HG03045 (cell line): ENCODE measurements around the gene SAMD11.
"Not testable (repeated sequence)": the region's sequence is repeated elsewhere in the genome, so short reads cannot be mapped to it uniquely, and the experiment has no call there.

Experiments
- ATAC-seq: cut with Tn5 transposase; IDR thresholded peaks from one replicate; pipeline ENCODE4 v1.9.1; 2021; ENCODE audit warnings: mild to moderate bottlenecking, moderate library complexity; ENCODE audit not compliant: unreplicated experiment

SAMD11 gene

DNA sequence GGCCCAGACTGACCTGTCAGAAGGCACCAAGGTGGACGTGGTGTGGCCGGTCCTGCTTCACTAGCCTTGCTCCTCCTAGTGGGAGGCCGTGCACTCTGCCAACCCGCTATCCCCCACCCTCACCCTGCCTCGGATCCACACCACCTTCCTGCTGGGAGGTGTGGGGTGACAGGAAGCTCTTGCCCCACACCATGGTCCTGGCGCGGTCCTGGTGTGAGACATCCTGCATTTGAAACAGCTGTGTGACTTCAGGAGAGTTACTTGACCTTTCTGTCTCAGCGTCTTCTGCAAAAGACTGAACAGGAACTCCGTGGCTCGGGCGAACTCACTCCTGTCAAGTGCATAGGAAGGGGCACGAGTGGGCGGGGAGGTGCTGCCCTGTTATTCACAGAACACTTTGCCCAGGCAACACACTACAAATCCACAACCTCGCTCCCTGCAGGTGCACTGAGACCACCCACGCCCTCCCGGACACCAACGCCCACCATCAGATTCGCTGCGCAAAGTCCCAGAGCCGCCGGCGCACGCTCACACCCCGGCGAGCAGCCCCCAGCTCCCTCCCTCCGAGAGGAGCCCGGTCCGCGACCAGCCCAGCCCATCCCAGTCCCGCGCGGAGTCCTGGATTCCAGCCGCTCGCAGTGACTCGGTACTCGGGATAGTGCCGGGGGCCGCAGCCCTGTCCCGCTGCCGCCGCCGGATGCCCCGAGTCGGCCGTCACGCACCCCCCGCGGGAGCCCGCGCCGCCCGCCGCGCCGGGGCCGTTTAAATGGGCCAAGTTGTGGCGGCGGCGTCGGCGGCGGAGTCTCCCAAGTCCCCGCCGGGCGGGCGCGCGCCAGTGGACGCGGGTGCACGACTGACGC is at the start of gene SAMD11:
Gene SAMD11, plus strand, starts transcription at position 793 of the 860 bp plus-strand sequence. CDS start 509 bp downstream, outside the sequence.
- ATAC-seq: no peak

- ATAC-seq: not testable (repeated sequence)
These were observed 47.1 kb upstream of the SAMD11 start for GRCh38 chr1:876428-877208.

GRCh38 chr1:877209-877986 is 46.3 kb upstream of the SAMD11 start:
- not testable (repeated sequence) for ATAC-seq

DNA sequence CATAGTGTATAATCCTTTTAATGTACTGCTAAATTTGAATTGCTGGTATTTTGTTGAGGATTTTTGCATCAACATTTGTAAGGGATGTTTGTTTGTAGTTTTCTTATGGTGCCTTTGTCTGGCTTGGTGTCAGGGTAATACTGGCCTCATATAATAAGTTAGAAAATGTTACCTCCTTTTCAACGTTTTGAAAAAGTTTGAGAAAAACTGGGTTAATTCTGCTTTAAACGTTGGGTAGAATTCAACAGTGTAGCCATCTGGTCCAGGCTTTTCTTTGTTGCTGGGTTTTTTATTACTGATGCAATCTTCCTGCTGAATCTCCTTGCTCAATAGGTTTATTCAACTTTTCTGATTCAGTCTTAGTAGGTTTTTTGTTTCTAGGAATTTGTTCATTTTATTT is 43.2 kb upstream of the SAMD11 start:
- not testable (repeated sequence) for ATAC-seq

DNA sequence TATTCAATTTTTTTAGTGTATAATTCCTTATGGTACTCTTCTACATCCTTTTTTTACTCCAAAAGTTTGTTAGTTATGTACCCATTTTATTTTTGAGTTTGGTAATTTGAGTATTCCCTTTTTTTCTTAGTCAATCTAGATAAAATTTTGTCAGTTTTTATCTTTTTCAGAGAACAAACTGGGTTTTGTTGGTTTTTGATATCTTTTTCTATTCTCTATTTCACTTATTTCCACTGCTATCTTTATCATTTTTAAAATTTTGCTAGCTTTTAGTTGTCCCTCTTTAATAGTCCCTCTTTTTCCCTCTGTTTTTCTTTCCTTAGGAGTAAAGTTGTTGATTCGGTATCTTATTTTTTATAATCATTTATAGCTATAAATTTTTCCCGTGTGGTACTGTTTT is 42.8 kb upstream of the SAMD11 start:
- ATAC-seq: not testable (repeated sequence)

DNA sequence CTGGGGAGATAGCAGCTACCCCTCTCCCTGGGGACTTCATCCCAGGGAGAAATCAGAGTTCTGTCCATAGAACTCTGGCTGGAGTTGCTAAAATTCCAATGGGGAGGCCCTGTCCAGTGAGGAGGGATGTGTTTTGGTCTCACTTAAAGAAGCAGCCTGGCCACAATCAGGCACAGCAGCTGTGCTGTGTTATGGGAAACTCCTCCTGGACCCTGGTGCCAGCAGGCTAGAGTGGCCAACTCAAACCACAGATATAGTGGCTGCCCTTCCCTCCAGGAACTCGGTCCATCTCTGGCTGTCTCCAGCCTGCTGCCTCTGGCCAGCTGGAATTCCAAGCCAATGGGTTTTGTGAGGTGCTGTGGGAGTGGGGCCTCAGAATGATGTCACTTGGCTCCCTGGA is 37.4 kb upstream of the SAMD11 start:
- ATAC-seq: no peak

- ATAC-seq: no peak
These were observed 37.0 kb upstream of the SAMD11 start for GRCh38 chr1:886760-887159.

DNA sequence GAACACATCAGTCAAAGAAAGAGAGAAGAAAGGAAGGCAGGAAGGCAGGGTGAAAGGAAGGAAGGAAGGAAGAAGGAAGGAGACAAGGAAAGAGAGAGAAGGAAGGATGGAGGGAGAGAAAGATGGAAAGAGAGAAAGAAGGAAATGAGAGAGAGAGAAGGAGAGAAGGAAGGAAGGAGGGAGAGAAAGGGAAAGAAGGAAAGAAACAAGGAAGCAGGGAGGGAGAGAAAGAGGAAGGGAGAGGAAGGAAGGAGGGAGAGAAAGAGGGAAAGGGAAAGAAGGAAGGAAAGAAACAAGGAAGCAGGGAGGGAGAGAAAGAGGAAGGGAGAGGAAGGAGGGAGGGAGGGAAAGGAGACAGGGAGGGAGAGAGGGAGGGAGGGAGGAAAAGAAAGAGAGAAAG is 35.4 kb upstream of the SAMD11 start:
- ATAC-seq: no peak

GRCh38 chr1:889774-890173 is 33.9 kb upstream of the SAMD11 start:
- not testable (repeated sequence) for ATAC-seq

DNA sequence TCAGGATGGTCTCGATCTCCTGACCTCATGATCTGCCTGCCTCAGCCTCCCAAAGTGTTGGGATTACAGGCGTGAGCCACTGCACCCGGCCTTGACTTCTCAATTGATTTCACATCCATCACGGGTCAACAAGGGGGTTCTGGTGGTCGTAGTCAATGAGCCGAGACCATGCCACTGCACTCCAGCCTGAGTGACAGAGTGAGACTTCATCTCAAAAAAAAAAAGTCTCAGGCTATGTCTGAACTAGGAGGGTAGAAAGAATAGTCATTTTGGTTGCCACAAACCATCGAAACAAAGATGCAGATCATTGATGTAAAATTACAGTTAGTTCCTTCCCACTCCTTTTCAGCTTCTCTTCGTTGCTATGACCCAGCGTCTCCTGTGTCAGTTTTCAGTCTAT is 33.5 kb upstream of the SAMD11 start:
- ATAC-seq: not testable (repeated sequence)

GRCh38 chr1:890661-891060 is 33.1 kb upstream of the SAMD11 start:
- ATAC-seq: no peak

DNA sequence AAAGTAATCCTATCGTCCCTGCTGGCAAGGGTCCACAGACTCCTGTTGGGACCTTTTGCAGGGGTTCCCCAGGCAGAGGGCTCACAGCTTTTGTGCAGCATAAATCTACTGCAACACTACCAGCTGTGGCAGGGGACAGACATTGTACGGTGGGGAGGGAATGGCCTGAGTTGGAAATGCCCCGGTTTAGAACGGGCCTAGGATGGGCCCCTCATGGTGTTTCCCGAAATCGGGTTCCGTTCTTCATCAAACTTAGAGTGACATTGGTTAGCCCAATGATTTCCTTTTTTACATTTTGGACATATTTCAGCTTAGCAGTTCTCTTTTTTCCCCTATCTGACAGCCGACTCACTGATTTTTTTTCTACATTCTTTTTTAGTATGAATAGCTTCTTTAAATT is 26.5 kb upstream of the SAMD11 start:
- no peak for ATAC-seq

DNA sequence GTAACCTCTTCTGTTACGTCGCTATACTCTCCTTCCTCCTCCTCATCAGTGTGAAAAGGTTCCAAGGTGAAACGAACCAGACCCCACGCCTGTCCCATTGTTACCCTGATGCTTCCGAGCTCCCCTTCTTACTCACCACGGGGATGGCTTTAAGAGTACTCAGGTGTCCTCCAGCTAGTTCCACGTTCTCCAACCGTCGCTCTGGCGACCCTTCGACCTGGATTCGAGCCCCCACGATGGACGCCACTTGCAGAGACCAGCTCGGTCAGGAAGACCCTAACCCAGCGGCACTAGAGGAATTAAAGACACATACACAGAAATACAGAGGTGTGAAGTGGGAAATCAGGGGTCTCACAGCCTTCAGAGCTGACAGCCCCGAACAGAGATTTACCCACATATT is 25.8 kb upstream of the SAMD11 start:
- not testable (repeated sequence) for ATAC-seq

DNA sequence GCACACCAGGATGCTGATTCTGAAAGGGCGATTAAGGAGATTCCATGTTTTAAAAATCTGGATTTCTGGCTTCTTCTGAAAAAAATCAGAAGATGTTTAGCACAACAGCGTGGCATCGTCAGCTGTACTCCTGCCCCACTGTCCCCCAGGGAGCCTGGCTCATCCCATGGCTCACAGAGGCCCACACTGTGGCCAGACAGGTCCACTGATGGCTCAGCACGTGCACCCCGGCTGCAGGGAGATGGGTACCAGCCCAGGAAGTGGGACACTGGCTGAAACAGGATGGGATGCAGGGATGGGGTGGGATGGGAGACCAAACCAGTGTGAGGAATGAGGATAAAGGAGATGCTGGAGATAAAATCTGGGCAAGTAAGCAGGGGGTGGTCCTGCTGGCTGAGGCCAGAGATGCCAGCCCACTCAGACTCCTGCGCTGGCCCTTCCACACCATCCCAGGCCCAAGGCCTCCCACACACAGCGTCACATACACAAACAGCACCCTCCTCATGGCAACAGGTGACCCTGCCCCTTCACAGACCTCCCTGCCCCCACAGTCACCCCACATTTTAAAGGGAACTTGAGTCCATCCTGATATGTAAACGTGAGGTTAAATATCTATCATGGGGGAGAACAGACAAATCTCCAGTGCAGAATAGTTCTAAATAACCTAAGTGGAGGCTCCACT is 23.9 kb upstream of the SAMD11 start:
- no peak for ATAC-seq

- no peak for ATAC-seq
These were observed 22.4 kb upstream of the SAMD11 start for GRCh38 chr1:901108-901859.

- ATAC-seq: no peak
These were observed 20.9 kb upstream of the SAMD11 start for GRCh38 chr1:902802-903201.

GRCh38 chr1:903305-903704 is 20.4 kb upstream of the SAMD11 start:
- ATAC-seq: no peak

- ATAC-seq: no peak
These were observed 19.9 kb upstream of the SAMD11 start for GRCh38 chr1:903721-904271.

DNA sequence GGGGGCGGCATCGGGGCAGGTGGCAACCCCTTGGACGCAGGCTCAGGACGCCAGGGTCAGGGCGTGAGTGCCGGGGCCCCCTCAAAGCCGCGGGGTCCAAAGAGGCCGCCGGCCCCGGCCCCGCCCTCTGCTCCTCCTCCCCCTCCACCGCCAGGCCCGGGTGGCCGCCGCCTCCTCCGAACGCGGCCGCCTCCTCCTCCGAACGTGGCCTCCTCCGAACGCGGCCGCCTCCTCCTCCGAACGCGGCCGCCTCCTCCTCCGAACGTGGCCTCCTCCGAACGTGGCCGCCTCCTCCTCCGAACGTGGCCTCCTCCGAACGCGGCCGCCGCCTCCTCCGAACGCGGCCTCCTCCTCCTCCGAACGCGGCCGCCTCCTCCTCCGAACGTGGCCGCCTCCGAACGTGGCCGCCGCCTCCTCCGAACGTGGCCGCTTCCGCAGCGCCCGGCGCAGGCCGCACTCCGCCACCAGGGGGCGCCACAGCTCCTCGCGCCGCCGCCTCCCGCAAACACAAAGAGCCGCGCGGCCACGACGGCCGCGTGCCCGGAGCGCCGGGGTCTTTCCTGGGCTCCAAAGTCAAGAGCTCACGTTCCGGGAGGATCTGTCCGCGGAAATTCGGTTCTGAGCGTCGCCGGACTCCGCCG is 19.3 kb upstream of the SAMD11 start:
- ATAC-seq: peak; percentile 60
